Naive B cell (primary cell): ENCODE measurements around the gene NFKBIE. TPM values are rescaled to one million over a fixed set of nuclear protein-coding genes. Genes with fewer than 3 reads are reported as not detected.
A peak's percentile ranks its signal among the peaks of the same experiment; 100 is the strongest.
"Not testable (repeated sequence)": the region's sequence is repeated elsewhere in the genome, so short reads cannot be mapped to it uniquely, and the experiment has no call there.

ENCODE experiments used
- ATAC-seq, 2 donors: fragments of 150-1000 bp; cut with Tn5 transposase; 2 replicates each; pipeline ENCODE4 v1.10.0; 2021; ENCODE audit warnings: low read depth in 2 of 2, mild to moderate bottlenecking in 2 of 2, moderate library complexity in 2 of 2
- DNase-seq: peaks from one replicate; pipeline ENCODE4 v3.0.0; 2022
- H3K27ac Mint-ChIP-seq, 6 donors: one replicate each; pipeline ENCODE4 v1.8.0; 2020 to 2022; ENCODE audit warnings: mild to moderate bottlenecking in 6 of 6, mixed read lengths in 6 of 6, moderate library complexity in 5 of 6, inconsistent platforms in 2 of 6
- H3K27me3 Mint-ChIP-seq, 3 donors: one replicate each; pipeline ENCODE4 v1.8.0; 2021 to 2022; ENCODE audit warnings: mixed read lengths in 3 of 3, mild to moderate bottlenecking in 1 of 3
- H3K36me3 Mint-ChIP-seq, 2 donors: one replicate each; pipeline ENCODE4 v1.8.0; 2020 to 2022; ENCODE audit warnings: mixed read lengths in 2 of 2, inconsistent platforms in 1 of 2, mild to moderate bottlenecking in 1 of 2
- H3K4me1 Mint-ChIP-seq, 3 donors: one replicate each; pipeline ENCODE4 v1.8.0; 2020 to 2022; ENCODE audit warnings: mixed read lengths in 3 of 3, inconsistent platforms in 1 of 3, mild to moderate bottlenecking in 1 of 3, moderate library complexity in 1 of 3
- H3K4me3 Mint-ChIP-seq, 8 donors: one replicate each; pipeline ENCODE4 v1.8.0; 2020 to 2022; ENCODE audit warnings: mild to moderate bottlenecking in 8 of 8, mixed read lengths in 8 of 8, moderate library complexity in 8 of 8, inconsistent platforms in 2 of 8
- H3K9me3 Mint-ChIP-seq, 7 donors: one replicate each; pipeline ENCODE4 v1.8.0; 2020 to 2022; ENCODE audit warnings: mixed read lengths in 7 of 7, mild to moderate bottlenecking in 5 of 7, inconsistent platforms in 2 of 7, moderate library complexity in 1 of 7
- polyA plus RNA-seq, 6 donors: library from polyadenylated mRNA; unstranded; fragments of 300-500 nt; fragmentation: Illumina TruSeq; gene quantifications; one replicate each; pipeline ENCODE4 v1.2.3, GENCODE V29; 2021; ENCODE audit warnings: low read depth in 6 of 6

The NFKBIE gene
- polyA plus RNA-seq = 10 to 100 TPM; 22.1 to 30.8 (median 27.9) TPM

GRCh38 chr6:44265007-44265721, at the start of gene NFKBIE:
TSS of gene NFKBIE (minus strand) at chr6:44265551. CDS start at chr6:44265346, 205 bp downstream.
- DNase-seq (peak; percentile 95), ATAC-seq (peak; percentile 48 to 55)
- Mint-ChIP-seq H3K36me3 (peaks cover 0 to 18% of the 10 kb centered on the region in 2 donors), H3K9me3 (peaks cover 0 to 2% (median 0%) of the 10 kb centered on the region in 7 donors), H3K4me3 (peak within 1 kb of the TSS; percentile 92 to 100 (median 99)), H3K27me3 (peaks cover 5 to 13% (median 6%) of the 10 kb centered on the region in 3 donors), H3K4me1 (peaks cover 53 to 83% (median 80%) of the 10 kb centered on the region in 3 donors), H3K27ac (peak within 1 kb of the TSS; percentile 100)

GRCh38 chr6:44314657-44315056, 49.3 kb upstream of the NFKBIE start:
- peak overlapping the region in 2 of 6 donors; percentile 11 to 36 for H3K27ac Mint-ChIP-seq
- H3K4me1 Mint-ChIP-seq = peaks cover 16 to 25% (median 22%) of the 10 kb centered on the region in 3 donors
- DNase-seq, H3K9me3 Mint-ChIP-seq, ATAC-seq, H3K36me3 Mint-ChIP-seq: not testable (repeated sequence)
- H3K4me3 Mint-ChIP-seq = peak overlapping the region in 3 of 8 donors; percentile 28 to 100 (median 56)
- H3K27me3 Mint-ChIP-seq = peaks cover 8 to 32% (median 25%) of the 10 kb centered on the region in 3 donors

- peak; percentile 92 to 94 for ATAC-seq
- H3K27me3 Mint-ChIP-seq = peaks cover 0 to 17% (median 10%) of the 10 kb centered on the region in 3 donors
- peak within 1 kb of the TSS; percentile 60 to 98 (median 94) for H3K27ac Mint-ChIP-seq
- H3K9me3 Mint-ChIP-seq = no peaks in the 10 kb centered on the region
- peak within 1 kb of the TSS; percentile 95 to 100 (median 99) for H3K4me3 Mint-ChIP-seq
- DNase-seq = peak; percentile 88
- H3K36me3 Mint-ChIP-seq = peaks cover 8 to 16% of the 10 kb centered on the region in 2 donors
- peaks cover 17 to 25% (median 22%) of the 10 kb centered on the region in 3 donors for H3K4me1 Mint-ChIP-seq
Observed at GRCh38 chr6:44312901-44313788, 47.8 kb upstream of the NFKBIE start, which contains the start of gene AARS2. TSS of gene AARS2 (minus strand) at chr6:44313347. CDS start at chr6:44313323, 24 bp downstream.

GRCh38 chr6:44311767-44312166, 46.4 kb upstream of the NFKBIE start:
- H3K27ac Mint-ChIP-seq = peak overlapping the region in 4 of 6 donors; percentile 43 to 93 (median 73)
- ATAC-seq (no peak), DNase-seq (no peak)
- peaks cover 0 to 7% (median 0%) of the 10 kb centered on the region in 3 donors for H3K27me3 Mint-ChIP-seq
- peak overlapping the region; percentile 95 to 100 (median 99) for H3K4me3 Mint-ChIP-seq
- H3K4me1 Mint-ChIP-seq = peaks cover 17 to 25% (median 22%) of the 10 kb centered on the region in 3 donors
- no peaks in the 10 kb centered on the region for H3K9me3 Mint-ChIP-seq
- H3K36me3 Mint-ChIP-seq = peaks cover 8 to 16% of the 10 kb centered on the region in 2 donors

- H3K4me3 Mint-ChIP-seq = peak overlapping the region; percentile 9 to 100 (median 99)
- H3K27me3 Mint-ChIP-seq = peaks cover 0 to 3% (median 0%) of the 10 kb centered on the region in 3 donors
- H3K27ac Mint-ChIP-seq = peak overlapping the region in 2 of 6 donors; percentile 47 to 93
- H3K36me3 Mint-ChIP-seq = peaks cover 8 to 16% of the 10 kb centered on the region in 2 donors
- ATAC-seq = no peak
- DNase-seq = no peak
- peaks cover 17 to 25% (median 22%) of the 10 kb centered on the region in 3 donors for H3K4me1 Mint-ChIP-seq
- H3K9me3 Mint-ChIP-seq = no peaks in the 10 kb centered on the region
Observed at GRCh38 chr6:44311304-44311703, 46.0 kb upstream of the NFKBIE start.

- DNase-seq (no peak), ATAC-seq (no peak)
- Mint-ChIP-seq H3K27ac (no peak overlapping the region), H3K4me1 (peaks cover 17 to 25% (median 22%) of the 10 kb centered on the region in 3 donors), H3K36me3 (peaks cover 8 to 16% of the 10 kb centered on the region in 2 donors), H3K27me3 (no peaks in the 10 kb centered on the region), H3K9me3 (no peaks in the 10 kb centered on the region), H3K4me3 (peak overlapping the region in 3 of 8 donors; percentile 3 to 76 (median 67))
Observed at GRCh38 chr6:44310241-44310640, 44.9 kb upstream of the NFKBIE start.

- no peak for ATAC-seq
Observed at GRCh38 chr6:44309631-44310030, 44.3 kb upstream of the NFKBIE start.

GRCh38 chr6:44309092-44309491, 43.7 kb upstream of the NFKBIE start:
- Mint-ChIP-seq H3K27me3 (no peaks in the 10 kb centered on the region), H3K4me3 (no peak overlapping the region), H3K36me3 (peaks cover 8 to 16% of the 10 kb centered on the region in 2 donors), H3K9me3 (no peaks in the 10 kb centered on the region), H3K27ac (no peak overlapping the region), H3K4me1 (peaks cover 17 to 25% (median 22%) of the 10 kb centered on the region in 3 donors)
- no peak for DNase-seq
- ATAC-seq = no peak

More at GRCh38 chr6:44309631-44310030, 44.3 kb upstream of the NFKBIE start:
- Mint-ChIP-seq H3K9me3 (no peaks in the 10 kb centered on the region), H3K4me3 (peak overlapping the region in 1 of 8 donors; percentile 76), H3K4me1 (peaks cover 17 to 25% (median 22%) of the 10 kb centered on the region in 3 donors), H3K27ac (peak overlapping the region in 1 of 6 donors; percentile 48), H3K36me3 (peaks cover 8 to 16% of the 10 kb centered on the region in 2 donors), H3K27me3 (no peaks in the 10 kb centered on the region)
- no peak for DNase-seq

GRCh38 chr6:44307217-44307616, 41.9 kb upstream of the NFKBIE start:
- H3K4me3 Mint-ChIP-seq = no peak overlapping the region
- no peaks in the 10 kb centered on the region for H3K27me3 Mint-ChIP-seq
- peaks cover 8 to 12% (median 9%) of the 10 kb centered on the region in 3 donors for H3K4me1 Mint-ChIP-seq
- no peaks in the 10 kb centered on the region for H3K9me3 Mint-ChIP-seq
- peaks cover 8 to 23% of the 10 kb centered on the region in 2 donors for H3K36me3 Mint-ChIP-seq
- DNase-seq (no peak), ATAC-seq (no peak)
- H3K27ac Mint-ChIP-seq = no peak overlapping the region

- H3K9me3 Mint-ChIP-seq = no peaks in the 10 kb centered on the region
- H3K36me3 Mint-ChIP-seq = peaks cover 8 to 27% of the 10 kb centered on the region in 2 donors
- H3K27ac Mint-ChIP-seq = peak overlapping the region in 1 of 6 donors; percentile 41
- no peak overlapping the region for H3K4me3 Mint-ChIP-seq
- DNase-seq (no peak), ATAC-seq (no peak)
- H3K4me1 Mint-ChIP-seq = peaks cover 3 to 9% (median 4%) of the 10 kb centered on the region in 3 donors
- H3K27me3 Mint-ChIP-seq = no peaks in the 10 kb centered on the region
Observed at GRCh38 chr6:44306710-44307109, 41.4 kb upstream of the NFKBIE start.

GRCh38 chr6:44305200-44305725, 39.9 kb upstream of the NFKBIE start:
- Mint-ChIP-seq H3K27ac (peak overlapping the region in 2 of 6 donors; percentile 24 to 53), H3K4me1 (peaks cover 0 to 7% (median 5%) of the 10 kb centered on the region in 3 donors), H3K36me3 (peaks cover 8 to 37% of the 10 kb centered on the region in 2 donors), H3K9me3 (no peaks in the 10 kb centered on the region), H3K4me3 (no peak overlapping the region), H3K27me3 (no peaks in the 10 kb centered on the region)
- ATAC-seq = no peak
- DNase-seq = no peak

GRCh38 chr6:44304282-44305199, 39.2 kb upstream of the NFKBIE start:
- Mint-ChIP-seq H3K4me3 (no peak overlapping the region), H3K9me3 (no peaks in the 10 kb centered on the region), H3K36me3 (peaks cover 1 to 31% of the 10 kb centered on the region in 2 donors), H3K27me3 (no peaks in the 10 kb centered on the region), H3K27ac (no peak overlapping the region), H3K4me1 (peaks cover 0 to 5% (median under 1%) of the 10 kb centered on the region in 3 donors)
- peak; percentile 55 to 63 for ATAC-seq
- peak; percentile 43 for DNase-seq
